GM06990 (cell line): Measurements from ENCODE around the gene PRPF19.

Experiments used
- DNase-seq: peaks from one replicate; pipeline ENCODE4 v3.0.0-alpha.2; 2011; ENCODE audit not compliant: insufficient read length; ENCODE audit errors: extremely low read depth
- H3K27me3 ChIP-seq: replicated peaks from 2 replicates; pipeline ENCODE4 v1.6.0; 2011; ENCODE audit warnings: low read length; ENCODE audit not compliant: control insufficient read depth, insufficient read depth
- H3K36me3 ChIP-seq: 2 replicates; pipeline ENCODE4 v1.5.1; 2011; ENCODE audit warnings: low read length; ENCODE audit not compliant: control insufficient read depth, insufficient read depth
- H3K4me3 ChIP-seq: replicated peaks from 2 replicates; pipeline ENCODE4 v1.5.1; 2011; ENCODE audit warnings: low read depth, mild to moderate bottlenecking, control low read depth, low read length
- TF ChIP-seq, protein P1 (sequence below): IDR thresholded peaks from 2 replicates; pipeline ENCODE4 v1.5.1; 2011; ENCODE audit warnings: low read length, control low read depth, mild to moderate bottlenecking, inconsistent platforms; ENCODE audit not compliant: insufficient read depth, poor library complexity, severe bottlenecking

The PRPF19 gene

DNA sequence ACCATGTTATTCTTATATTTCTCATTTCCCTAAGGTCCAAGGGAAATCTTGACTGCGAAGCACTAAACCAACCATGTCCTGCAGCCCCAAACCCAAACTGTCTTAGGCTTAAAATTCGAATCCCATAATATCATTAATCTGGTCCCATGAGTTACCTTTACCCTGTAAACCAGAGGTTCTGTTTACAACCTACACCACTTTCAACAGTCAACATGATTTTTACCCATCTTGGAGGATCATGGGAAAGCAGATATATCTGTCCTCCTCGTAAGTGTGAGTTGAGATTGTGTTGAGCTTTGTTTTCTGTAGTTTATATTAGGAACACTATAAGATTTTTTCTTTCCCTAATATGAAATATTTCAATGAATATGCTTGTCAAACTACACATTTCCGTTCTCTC, 6.4 kb downstream of the PRPF19 start:
- no peaks in the 10 kb centered on the region for H3K27me3 ChIP-seq
- no peak overlapping the region for H3K4me3 ChIP-seq
- TF ChIP-seq, protein P1, sequence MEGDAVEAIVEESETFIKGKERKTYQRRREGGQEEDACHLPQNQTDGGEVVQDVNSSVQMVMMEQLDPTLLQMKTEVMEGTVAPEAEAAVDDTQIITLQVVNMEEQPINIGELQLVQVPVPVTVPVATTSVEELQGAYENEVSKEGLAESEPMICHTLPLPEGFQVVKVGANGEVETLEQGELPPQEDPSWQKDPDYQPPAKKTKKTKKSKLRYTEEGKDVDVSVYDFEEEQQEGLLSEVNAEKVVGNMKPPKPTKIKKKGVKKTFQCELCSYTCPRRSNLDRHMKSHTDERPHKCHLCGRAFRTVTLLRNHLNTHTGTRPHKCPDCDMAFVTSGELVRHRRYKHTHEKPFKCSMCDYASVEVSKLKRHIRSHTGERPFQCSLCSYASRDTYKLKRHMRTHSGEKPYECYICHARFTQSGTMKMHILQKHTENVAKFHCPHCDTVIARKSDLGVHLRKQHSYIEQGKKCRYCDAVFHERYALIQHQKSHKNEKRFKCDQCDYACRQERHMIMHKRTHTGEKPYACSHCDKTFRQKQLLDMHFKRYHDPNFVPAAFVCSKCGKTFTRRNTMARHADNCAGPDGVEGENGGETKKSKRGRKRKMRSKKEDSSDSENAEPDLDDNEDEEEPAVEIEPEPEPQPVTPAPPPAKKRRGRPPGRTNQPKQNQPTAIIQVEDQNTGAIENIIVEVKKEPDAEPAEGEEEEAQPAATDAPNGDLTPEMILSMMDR, result no peak
- peaks cover 44% of the 10 kb centered on the region for H3K36me3 ChIP-seq
- DNase-seq, result no peak

DNA sequence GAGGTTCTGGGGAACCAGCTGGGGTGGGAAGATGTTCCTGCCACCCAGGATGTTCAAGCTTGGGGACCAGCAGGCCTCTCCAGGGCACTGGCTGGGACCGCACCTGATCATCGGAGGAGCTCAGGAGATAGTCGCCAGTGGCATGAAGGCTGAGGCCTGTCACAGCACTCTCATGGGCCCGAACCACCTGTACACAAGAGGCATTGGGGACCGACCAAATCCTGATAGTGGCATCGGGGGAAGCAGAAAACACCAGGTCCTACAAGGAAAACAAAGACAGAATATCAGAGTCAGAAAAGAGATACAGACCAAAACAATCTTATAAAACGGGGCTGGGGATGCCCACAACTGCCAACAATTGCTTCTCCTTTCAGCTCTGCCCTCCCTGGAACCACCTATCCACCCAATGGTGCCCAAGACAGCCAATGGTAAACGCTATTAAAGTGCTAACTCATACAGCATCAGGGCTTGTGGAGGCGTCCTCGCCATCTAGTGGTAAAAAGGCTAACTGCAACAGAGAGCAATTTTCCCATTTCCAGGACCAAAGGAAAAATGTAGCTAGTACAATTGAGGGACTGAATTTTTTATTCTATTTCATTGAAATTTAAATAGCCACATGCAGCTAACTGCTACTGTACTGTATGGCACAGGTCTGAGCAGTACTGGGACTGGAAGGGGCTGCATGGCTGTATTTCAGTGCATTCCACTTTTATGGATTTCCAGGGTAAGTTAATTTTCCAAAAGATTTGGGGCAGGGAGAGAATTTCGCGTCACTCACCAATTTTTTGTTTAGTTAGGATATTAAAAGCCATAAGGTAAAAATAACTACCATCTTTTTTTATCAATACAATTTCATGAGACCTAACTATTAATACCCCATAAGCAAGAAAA, 7.1 kb downstream of the PRPF19 start:
- TF ChIP-seq, protein P1, result peak; percentile 92
- Histone ChIP-seq H3K36me3 (peaks cover 44% of the 10 kb centered on the region), H3K4me3 (no peak overlapping the region), H3K27me3 (no peaks in the 10 kb centered on the region)
- no peak for DNase-seq

DNA sequence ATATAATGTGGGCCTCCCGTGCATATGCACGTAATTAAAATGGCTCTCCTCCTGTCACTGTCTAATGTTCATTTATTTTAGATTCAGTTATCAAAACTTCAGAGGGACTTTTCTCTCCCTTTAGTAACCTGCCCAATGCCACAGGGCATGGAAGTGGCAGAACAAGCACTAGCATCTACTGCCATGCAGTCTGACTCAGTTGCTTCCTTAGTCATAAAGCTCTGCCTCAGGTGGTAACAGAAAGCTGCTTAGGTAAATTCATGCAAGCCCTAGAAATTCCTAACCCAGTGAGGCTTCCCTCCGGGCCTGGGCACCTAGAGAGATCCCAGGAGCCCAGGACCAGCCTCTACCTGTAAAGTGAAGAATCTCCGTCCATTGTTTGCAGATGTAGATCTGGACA, 8.9 kb downstream of the PRPF19 start:
- no peak for DNase-seq
- TF ChIP-seq, protein P1, result no peak
- no peak overlapping the region for H3K4me3 ChIP-seq
- peaks cover 38% of the 10 kb centered on the region for H3K36me3 ChIP-seq
- H3K27me3 ChIP-seq, result no peaks in the 10 kb centered on the region

DNA sequence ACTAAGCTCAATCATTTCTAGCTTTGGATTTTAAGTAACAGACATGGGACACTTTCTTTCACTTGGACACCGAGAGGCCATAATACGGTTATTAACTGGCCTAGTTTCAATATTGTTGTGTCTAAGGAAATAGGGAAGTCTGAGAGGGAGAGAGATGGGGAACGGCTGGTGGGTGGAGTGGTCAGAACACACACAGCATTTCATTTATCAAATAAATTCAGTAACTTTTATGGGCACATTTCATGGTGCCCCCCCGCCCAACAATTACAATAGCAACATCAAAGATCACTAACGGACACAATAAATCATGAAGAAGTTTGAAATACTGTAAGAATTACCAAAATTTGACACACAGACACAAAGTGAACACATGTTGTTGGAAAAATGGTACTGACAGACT, 10.7 kb downstream of the PRPF19 start:
- TF ChIP-seq, protein P1, result no peak
- H3K27me3 ChIP-seq, result no peaks in the 10 kb centered on the region
- H3K4me3 ChIP-seq, result no peak overlapping the region
- H3K36me3 ChIP-seq, result peaks cover 30% of the 10 kb centered on the region
- no peak for DNase-seq

DNA sequence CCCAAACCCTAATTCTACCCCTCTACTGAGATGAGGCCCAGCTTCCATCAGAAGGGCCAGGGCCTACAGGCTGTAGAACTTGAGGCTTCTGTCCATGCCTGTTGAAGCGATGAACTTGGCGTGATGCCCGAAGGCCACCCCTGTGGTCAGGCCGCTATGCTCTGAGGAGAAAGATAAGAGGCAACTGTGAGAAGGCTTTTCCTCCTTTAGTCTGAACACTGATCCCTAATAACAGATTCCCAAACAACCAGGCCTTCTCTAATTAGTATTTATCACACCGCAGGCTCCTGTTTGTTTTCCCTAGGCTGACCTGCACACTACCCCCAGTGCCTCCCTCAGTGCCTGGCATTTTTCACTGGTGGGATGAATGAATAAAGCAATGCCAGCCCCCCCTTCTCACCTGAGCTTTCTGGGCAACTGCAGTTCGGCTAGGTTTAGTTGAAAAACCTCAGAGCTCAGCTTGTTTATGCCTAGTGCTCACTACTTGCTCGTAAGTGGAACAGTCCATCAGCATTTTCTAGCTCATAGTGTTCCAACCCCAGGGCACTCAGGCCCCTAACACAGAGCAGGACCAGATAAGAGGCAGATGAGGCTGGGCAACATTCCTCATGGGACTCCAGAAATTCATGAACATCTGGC, 15.2 kb downstream of the PRPF19 start:
- H3K36me3 ChIP-seq, result peaks cover 17% of the 10 kb centered on the region
- DNase-seq, result no peak
- TF ChIP-seq, protein P1, result no peak
- H3K4me3 ChIP-seq, result no peak overlapping the region
- H3K27me3 ChIP-seq, result no peaks in the 10 kb centered on the region
